ENCODE measurements around the gene STX4.

DNA sequence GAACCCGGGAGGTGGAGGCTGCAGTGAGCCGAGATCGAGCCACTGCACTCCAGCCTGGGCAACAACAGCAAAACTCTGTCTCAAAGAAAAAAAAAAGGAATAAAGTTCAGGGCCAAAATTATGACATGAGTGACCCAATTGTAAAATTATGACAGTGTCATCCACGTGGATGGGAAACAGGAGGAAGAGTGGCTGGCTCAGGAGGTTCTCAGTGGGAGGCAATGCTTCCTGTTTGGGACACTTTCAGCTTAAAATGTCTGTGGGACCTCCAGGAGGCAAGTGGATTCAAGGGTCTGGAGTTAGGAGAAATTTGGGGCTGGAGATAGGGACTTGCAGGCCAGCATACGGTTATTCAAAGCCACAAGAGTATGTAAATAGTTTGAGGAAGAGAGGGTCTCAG, 8.0 kb upstream of the STX4 start:
- TF ChIP-seq, protein P1, sequence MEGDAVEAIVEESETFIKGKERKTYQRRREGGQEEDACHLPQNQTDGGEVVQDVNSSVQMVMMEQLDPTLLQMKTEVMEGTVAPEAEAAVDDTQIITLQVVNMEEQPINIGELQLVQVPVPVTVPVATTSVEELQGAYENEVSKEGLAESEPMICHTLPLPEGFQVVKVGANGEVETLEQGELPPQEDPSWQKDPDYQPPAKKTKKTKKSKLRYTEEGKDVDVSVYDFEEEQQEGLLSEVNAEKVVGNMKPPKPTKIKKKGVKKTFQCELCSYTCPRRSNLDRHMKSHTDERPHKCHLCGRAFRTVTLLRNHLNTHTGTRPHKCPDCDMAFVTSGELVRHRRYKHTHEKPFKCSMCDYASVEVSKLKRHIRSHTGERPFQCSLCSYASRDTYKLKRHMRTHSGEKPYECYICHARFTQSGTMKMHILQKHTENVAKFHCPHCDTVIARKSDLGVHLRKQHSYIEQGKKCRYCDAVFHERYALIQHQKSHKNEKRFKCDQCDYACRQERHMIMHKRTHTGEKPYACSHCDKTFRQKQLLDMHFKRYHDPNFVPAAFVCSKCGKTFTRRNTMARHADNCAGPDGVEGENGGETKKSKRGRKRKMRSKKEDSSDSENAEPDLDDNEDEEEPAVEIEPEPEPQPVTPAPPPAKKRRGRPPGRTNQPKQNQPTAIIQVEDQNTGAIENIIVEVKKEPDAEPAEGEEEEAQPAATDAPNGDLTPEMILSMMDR (IDR thresholded peaks at IDR 0.05) = no peak
- no peak for TF ChIP-seq POLR2A (IDR thresholded peaks at IDR 0.05)
